HG02943 (cell line): ENCODE results near the gene C8B.

Source experiments
- ATAC-seq: cut with Tn5 transposase; IDR thresholded peaks from one replicate; pipeline ENCODE4 v1.9.1; 2021; ENCODE audit warnings: mild to moderate bottlenecking, low read depth, moderate library complexity; ENCODE audit not compliant: unreplicated experiment

The C8B gene

DNA sequence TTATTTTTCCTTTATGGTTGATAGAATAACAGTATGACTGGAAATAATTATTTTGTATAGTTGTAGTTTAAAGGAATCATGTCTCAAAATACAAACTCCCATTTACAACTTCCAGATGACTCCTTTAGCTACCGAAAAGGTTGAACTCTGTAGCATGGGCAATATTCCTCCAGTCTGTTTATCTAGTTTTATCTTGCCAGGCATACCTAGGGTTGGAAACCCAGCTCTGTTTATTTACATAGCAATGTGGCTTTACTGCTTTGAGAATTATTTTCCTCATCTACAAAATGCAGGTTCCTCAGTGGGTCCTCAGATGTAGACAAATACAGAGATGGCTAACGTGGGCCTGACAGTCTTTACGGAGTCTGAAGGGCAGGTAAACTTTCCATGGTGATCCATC is 60.1 kb downstream of the C8B start:
- ATAC-seq, result no peak

DNA sequence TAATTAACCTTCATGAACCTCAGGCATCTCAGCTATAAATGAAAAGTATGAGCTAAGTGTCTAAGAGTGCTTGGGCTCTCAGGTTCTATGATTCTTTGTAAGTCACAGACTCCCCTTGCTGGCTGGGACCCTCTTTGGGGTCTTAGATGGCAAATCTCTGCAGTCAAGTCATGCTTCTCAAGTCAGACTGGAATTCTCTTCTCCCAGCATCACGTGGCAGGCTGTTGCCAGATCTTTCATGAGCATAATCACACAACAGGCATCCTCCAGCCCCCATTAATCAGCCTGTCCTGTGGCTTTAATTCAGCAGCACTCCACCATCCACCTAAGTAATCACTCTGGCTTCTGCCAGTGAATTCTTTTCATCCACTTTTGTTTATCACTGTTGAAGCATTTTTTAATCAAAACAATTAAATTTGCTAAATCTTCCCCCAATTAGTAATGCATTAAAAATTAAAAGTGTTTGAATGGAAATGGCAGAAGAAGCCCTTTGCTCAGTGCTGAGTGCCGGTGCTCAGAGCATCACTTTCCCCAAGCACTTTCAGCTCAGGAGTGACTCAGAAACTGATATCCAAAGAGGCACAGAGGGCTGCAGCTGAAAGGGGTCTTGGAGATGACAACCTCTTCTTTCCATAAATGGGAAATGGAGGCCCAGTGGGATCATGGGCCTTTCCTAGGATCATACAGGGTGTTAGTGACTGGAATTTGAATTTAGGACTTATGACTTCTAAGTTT is 61.0 kb downstream of the C8B start:
- ATAC-seq, result no peak

DNA sequence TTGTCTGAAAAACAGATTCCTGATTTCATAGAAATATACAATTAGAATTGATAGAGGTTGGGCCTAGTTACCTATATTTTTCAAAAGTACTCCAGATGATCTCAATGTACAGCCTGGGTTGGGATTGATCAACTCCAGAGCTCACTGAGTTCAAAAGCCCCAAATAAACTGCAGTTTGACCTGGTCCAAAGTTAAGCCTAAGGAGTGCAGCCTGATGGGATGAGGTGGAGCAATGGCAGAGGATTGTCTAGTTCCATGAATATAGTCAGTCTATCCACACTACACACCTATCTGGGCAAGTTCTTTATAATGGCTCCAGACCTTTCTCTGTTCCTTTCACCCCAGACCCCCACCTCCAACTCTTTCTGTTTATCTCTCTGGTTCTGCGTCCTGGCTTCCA is 62.0 kb downstream of the C8B start:
- ATAC-seq, result no peak

DNA sequence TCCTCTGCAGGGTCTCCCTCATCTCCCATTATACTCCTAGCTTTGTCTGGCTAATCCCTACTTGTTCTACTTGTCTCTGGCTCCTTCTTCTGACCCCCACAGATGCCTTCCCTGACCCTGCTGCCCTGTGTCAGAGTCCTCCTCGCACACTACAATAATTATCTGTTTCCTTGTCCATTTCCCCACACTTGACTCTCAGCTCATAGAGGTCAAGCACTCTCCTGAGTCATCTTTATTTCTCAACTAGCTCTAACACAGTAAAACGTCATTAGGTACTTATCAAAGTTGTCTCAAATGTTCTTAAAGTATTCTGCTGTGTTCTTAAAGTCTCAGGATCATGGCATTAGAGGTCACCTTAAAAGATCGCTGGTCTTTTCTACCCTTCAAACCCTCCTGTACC is 64.1 kb downstream of the C8B start:
- ATAC-seq, result no peak

DNA sequence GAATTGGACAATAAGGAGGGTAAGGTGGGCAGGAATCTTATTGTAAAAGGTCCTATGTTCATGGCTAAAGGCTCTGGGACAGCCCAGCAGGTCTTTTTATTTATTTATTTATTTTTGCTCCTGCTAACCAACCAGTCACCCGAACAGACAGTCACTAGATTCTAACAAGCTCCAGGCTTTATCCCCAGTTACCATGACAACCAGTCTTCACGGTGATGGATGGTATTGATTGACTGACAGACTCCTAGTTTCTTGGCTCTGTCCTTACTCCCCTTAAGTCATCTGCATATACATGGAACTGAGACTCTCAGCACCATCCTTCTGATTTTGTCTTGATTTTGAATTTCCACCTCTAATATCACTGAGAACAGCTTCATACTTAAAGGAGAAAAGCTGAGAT is 66.9 kb downstream of the C8B start:
- ATAC-seq, result no peak

DNA sequence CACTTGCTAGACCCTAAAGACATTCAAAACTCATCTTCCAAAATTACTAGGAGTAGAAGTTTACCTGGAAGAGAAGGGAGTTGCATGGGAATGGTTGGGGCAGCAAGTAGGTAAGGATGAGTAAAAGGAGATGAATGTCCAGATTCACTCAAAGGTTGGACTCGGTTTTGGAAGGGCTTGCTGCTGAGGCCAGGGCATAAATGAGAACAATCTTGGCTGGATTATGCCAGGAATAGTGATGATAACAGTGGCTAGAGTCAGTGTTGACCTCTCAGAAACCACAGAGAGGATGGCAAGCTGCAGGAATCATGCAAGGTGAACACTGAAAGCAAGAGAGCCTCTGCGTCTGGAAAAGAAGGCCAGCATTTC is 67.8 kb downstream of the C8B start:
- ATAC-seq, result no peak

DNA sequence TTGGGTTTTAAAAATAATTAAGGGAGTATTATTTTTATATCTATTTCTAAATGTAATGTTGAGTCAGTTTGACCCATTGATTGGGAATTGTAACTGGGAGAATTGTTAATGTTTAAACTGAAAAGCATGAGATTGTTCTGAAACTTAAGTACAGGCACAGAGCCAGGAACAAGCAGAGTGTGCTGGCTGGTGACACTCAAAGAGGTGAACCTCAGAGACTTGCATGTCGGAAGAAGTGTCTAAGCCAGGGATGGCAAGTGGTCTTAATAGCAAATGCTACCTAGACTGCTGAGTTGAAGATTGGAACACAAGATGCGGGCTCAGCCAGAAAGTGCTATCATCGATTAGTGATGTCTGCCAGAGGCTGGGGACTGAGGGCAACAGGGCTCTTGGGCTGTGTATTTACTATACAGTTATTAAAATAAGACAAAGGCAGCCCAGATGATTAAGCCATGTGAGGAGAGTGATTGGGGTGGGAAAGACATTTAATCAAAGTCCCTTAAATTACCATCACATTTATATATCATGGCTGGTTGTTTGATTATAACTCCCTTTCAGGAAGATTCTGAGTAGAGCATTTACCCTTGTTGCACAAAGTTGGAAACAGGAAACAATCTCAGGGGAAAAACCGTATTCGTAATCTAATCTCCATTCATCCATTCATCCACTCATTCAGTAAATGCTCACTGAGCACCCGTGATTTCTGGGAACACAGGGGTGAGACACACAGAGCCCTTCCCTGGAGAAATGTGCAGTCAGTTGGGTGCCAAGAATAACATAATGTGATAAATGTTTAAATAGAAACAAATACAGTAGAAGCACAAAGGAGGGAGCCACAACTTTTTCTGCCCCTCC is 68.4 kb downstream of the C8B start:
- ATAC-seq, result no peak

DNA sequence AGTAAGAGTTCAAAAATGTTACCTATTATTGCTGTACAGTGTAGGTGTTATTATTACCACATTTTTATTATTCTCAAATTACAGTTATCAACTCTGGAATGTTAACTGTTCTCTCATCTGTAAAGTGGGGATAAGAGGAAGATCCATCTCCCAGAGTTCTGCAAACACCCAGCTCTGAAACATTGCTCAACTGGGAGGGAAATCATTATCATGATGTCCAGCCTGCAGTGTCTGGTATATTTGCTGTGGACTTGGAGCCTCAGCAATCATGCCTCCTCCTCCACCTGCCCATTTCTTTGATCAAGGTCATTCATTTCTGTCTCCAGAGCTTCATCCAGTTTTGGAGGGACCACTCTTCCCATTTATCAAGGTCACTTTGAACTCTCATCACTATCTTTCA is 71.8 kb downstream of the C8B start:
- no peak for ATAC-seq

DNA sequence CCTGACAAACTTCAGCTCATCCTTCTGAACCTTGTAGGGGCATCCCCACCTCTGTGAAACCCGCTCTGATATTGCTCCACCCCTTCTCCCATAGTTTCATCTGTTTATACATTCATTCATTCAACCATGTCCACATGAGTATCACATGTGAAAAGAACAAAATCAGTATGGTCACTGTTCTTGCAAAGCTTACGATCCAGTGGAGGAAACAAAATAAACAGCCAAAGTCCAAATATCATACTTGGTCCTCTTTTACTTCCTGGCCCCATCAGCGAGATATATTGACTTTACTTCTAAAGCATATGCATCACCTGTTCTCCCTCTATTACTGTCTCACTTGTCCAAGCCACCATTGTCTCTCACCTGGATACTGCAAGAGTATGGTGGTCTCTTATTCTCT is 75.6 kb downstream of the C8B start:
- no peak for ATAC-seq

DNA sequence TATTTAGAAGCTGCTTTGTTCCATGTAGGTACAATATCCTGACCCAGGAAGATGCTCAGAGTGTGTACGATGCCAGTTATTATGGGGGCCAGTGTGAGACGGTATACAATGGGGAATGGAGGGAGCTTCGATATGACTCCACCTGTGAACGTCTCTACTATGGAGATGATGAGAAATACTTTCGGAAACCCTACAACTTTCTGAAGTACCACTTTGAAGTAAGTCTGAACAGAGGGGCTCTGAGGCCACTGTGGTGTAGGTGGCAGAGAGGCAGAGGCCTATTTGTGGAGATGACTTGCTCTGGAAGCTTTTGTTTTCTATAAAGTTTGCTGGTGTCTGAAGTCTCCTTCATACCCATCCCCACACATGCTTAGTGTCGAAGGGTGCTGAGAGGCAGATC is 84.4 kb downstream of the C8B start:
- ATAC-seq, result no peak

DNA sequence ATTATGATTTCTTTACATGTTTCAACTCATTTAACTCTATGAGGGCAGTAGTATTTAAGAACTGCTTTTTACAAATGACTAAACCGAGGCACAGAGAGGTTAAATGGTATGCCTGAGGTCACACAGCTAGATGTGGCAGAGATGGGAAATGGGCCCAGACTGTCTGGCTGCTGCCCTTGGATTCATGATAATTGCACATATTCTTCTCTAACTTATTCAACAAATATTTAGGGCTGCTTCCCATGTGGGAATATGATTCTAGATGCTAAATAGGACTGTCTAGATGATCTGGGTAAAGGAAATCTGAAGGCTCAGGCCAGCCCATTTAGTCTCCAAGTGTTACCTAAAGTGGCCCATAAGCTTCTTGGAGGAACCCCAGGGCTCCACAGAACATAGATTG is 85.0 kb downstream of the C8B start:
- no peak for ATAC-seq
